Activated CD8-positive, alpha-beta memory T cell treated with anti-CD3 and anti-CD28 coated beads for 4 hours (primary cell): Measurements from ENCODE around the gene GTF2F2.

Source experiments
- DNase-seq, 2 donors: peaks; one replicate each; pipeline ENCODE4 v3.0.0-alpha.2; 2020; ENCODE audit warnings: low read depth in 2 of 2

The GTF2F2 gene

GRCh38 chr13:45120967-45121831 is 889 bp downstream of the GTF2F2 start:
- no peak for DNase-seq

- DNase-seq = no peak
Observed at GRCh38 chr13:45122941-45123340, 2.6 kb downstream of the GTF2F2 start.

GRCh38 chr13:45132369-45133064 is 12.2 kb downstream of the GTF2F2 start:
- DNase-seq = no peak

GRCh38 chr13:45133396-45134118 is 13.2 kb downstream of the GTF2F2 start:
- DNase-seq = no peak

- DNase-seq = no peak
Observed at GRCh38 chr13:45136741-45137504, 16.6 kb downstream of the GTF2F2 start.

- DNase-seq = no peak
Observed at GRCh38 chr13:45137526-45137925, 17.2 kb downstream of the GTF2F2 start.

- DNase-seq = no peak
Observed at GRCh38 chr13:45138282-45138681, 18.0 kb downstream of the GTF2F2 start.

- no peak for DNase-seq
Observed at GRCh38 chr13:45141369-45141768, 21.1 kb downstream of the GTF2F2 start.

- no peak for DNase-seq
Observed at GRCh38 chr13:45142440-45143345, 22.4 kb downstream of the GTF2F2 start.

- DNase-seq = no peak
Observed at GRCh38 chr13:45143346-45143751, 23.0 kb downstream of the GTF2F2 start.

GRCh38 chr13:45149964-45150363 is 29.7 kb downstream of the GTF2F2 start:
- no peak for DNase-seq

- no peak for DNase-seq
Observed at GRCh38 chr13:45156565-45157361, 36.5 kb downstream of the GTF2F2 start.

GRCh38 chr13:45162194-45162593 is 41.9 kb downstream of the GTF2F2 start:
- DNase-seq = no peak

GRCh38 chr13:45162821-45163220 is 42.5 kb downstream of the GTF2F2 start:
- no peak for DNase-seq

GRCh38 chr13:45166858-45167257 is 46.5 kb downstream of the GTF2F2 start:
- DNase-seq = no peak

- DNase-seq = no peak
Observed at GRCh38 chr13:45167611-45168554, 47.6 kb downstream of the GTF2F2 start.

GRCh38 chr13:45168555-45168930 is 48.2 kb downstream of the GTF2F2 start:
- DNase-seq = no peak

- DNase-seq = no peak
Observed at GRCh38 chr13:45174478-45174877, 54.2 kb downstream of the GTF2F2 start.
